Caco-2 (cell line): ENCODE results near the gene HSFX4. TPM values are rescaled to one million over a fixed set of nuclear protein-coding genes. Genes with fewer than 3 reads are reported as not detected.
"Not testable (repeated sequence)": the region's sequence is repeated elsewhere in the genome, so short reads cannot be mapped to it uniquely, and the experiment has no call there.

Source experiments
- BruUV-seq: library from RNA; stranded (reverse); fragments of 400-500 nt; replicated peaks from 2 replicates; lab custom pipeline; 2021; lab: Mats Ljungman, UMichigan
- CTCF ChIA-PET: fragments of 300-600 bp; sonication (Branson Sonifier 250); formaldehyde crosslinking; loops from one replicate; lab custom pipeline; 2022; ENCODE audit warnings: antibody characterized with exemption; lab: Charles Lee
- POLR2A ChIA-PET: fragments of 300-600 bp; sonication (Branson Sonifier 250); formaldehyde crosslinking; loops from one replicate; lab custom pipeline; 2022; ENCODE audit warnings: antibody characterized with exemption; lab: Charles Lee
- DNase-seq, 2 experiments: peaks; one replicate each; pipeline versions ENCODE4 v3.0.0 to v3.0.0-alpha.2; 2020 to 2022
- H3K27me3 ChIP-seq: replicated peaks from 2 replicates; pipeline ENCODE4 v1.6.0; 2011; ENCODE audit warnings: low read length; ENCODE audit not compliant: control insufficient read depth, insufficient read depth
- H3K36me3 ChIP-seq: 2 replicates; pipeline ENCODE4 v1.5.1; 2011; ENCODE audit warnings: low read length; ENCODE audit not compliant: control insufficient read depth, insufficient read depth
- H3K4me1 ChIP-seq: fragments of 250-450 bp; sonication (Bioruptor Pico); 2 replicates; pipeline ENCODE4 v1.5.1; 2020; ENCODE audit warnings: mild to moderate bottlenecking
- H3K4me3 ChIP-seq: 2 replicates; pipeline ENCODE4 v1.5.1; 2011; ENCODE audit warnings: low read depth, mild to moderate bottlenecking, control low read depth, low read length
- H3K9me3 ChIP-seq: fragments of 250-450 bp; sonication (Bioruptor Pico); 2 replicates; pipeline ENCODE4 v1.5.1; 2020; ENCODE audit warnings: mild to moderate bottlenecking, moderate library complexity
- H3K27ac Mint-ChIP-seq: one replicate; pipeline ENCODE4 v1.8.0; 2022; ENCODE audit warnings: mixed read lengths; ENCODE audit not compliant: unreplicated experiment
- H3K27me3 Mint-ChIP-seq: one replicate; pipeline ENCODE4 v1.8.0; 2022; ENCODE audit warnings: mixed read lengths; ENCODE audit not compliant: insufficient read depth, unreplicated experiment
- H3K36me3 Mint-ChIP-seq: one replicate; pipeline ENCODE4 v1.8.0; 2022; ENCODE audit warnings: mild to moderate bottlenecking, mixed read lengths; ENCODE audit not compliant: insufficient read depth, unreplicated experiment
- H3K4me1 Mint-ChIP-seq: one replicate; pipeline ENCODE4 v1.8.0; 2022; ENCODE audit warnings: low read depth, mixed read lengths; ENCODE audit not compliant: unreplicated experiment
- H3K4me3 Mint-ChIP-seq: one replicate; pipeline ENCODE4 v1.8.0; 2022; ENCODE audit warnings: mild to moderate bottlenecking, moderate library complexity, mixed read lengths; ENCODE audit not compliant: unreplicated experiment
- H3K9me3 Mint-ChIP-seq: one replicate; pipeline ENCODE4 v1.8.0; 2022; ENCODE audit warnings: mixed read lengths; ENCODE audit not compliant: unreplicated experiment
- intact Hi-C: fragments of 100-400 bp; cut with micrococcal nuclease; formaldehyde crosslinking; loops from one replicate; pipeline ENCODE4 v1.10.0; 2022; ENCODE audit not compliant: unreplicated experiment
- total RNA-seq: library from RNA; stranded (reverse); gene quantifications from 2 replicates; pipeline ENCODE4 v1.2.3, GENCODE V29; 2022
- TF ChIP-seq, protein P1 (sequence below), 2 experiments: fragments of 200-600 bp in 1 of 2; IDR thresholded peaks; 1 replicate in 1 of 2; 2 replicates in 1 of 2; pipeline versions ENCODE4 v1.5.1 to v1.8.0; 2011 to 2022; ENCODE audit warnings: antibody characterized with exemption in 1 of 2, control low read depth in 1 of 2, inconsistent platforms in 1 of 2, low read depth in 1 of 2, low read length in 1 of 2, mild to moderate bottlenecking in 1 of 2, moderate library complexity in 1 of 2; ENCODE audit not compliant: insufficient read depth in 1 of 2, severe bottlenecking in 1 of 2, unreplicated experiment in 1 of 2

The HSFX4 gene
- total RNA-seq, 1 experiment from 2014 or later = not detected

DNA sequence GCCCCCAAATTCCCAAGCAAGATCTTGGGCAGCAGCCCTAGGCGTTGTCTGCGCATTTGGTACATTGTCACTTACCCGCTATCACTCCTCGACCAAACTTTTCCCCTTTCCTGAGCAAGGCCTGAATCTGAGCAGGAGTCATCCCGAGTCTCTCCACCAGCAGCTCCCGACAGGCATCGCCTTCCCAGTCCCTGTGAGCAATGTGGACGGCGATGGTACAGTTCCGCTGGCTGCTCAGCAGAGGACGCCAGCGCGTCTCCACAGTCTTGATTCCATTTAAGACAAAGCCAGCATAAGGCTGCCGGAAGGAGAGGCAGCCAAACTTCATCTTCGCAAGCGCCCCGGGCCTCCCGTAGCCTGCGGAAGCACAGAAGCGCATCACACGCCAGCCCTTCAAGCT lies 4.2 kb downstream of the HSFX4 start:
- intact Hi-C loops, H3K4me1 ChIP-seq, CTCF ChIA-PET, H3K36me3 Mint-ChIP-seq, POLR2A ChIA-PET, H3K9me3 ChIP-seq, BruUV-seq, DNase-seq, H3K27ac Mint-ChIP-seq, H3K27me3 ChIP-seq, H3K4me3 Mint-ChIP-seq, H3K36me3 ChIP-seq, H3K4me3 ChIP-seq, H3K4me1 Mint-ChIP-seq, H3K9me3 Mint-ChIP-seq, H3K27me3 Mint-ChIP-seq: not testable (repeated sequence)

DNA sequence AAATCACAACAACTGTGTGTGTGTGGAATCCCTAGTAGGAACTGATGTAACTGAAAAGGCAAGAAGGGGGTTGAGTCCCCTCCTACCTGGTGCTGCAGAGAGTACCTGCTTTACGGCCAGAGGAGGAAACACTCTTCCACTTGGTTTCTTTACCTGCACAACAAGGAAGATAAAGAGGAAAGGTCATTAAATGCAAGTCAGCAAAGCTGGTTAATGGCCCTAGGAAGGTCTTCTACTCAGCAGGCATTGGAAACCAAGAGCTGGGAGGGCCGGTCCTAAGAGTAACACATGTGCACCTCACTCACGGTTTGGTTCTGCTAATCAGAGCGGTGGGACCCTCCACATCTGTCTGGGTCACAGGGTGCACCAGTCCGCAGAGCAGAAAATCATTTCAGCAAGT lies 8.0 kb downstream of the HSFX4 start:
- H3K4me1 ChIP-seq, H3K36me3 ChIP-seq, H3K9me3 Mint-ChIP-seq, H3K9me3 ChIP-seq, CTCF ChIA-PET, intact Hi-C loops, H3K27me3 ChIP-seq, DNase-seq, BruUV-seq, H3K27me3 Mint-ChIP-seq, POLR2A ChIA-PET, H3K36me3 Mint-ChIP-seq, H3K4me1 Mint-ChIP-seq: not testable (repeated sequence)
- H3K4me3 Mint-ChIP-seq = peak overlapping the region; percentile 85
- peak overlapping the region; percentile 57 for H3K27ac Mint-ChIP-seq
- H3K4me3 ChIP-seq = peak overlapping the region; percentile 60

DNA sequence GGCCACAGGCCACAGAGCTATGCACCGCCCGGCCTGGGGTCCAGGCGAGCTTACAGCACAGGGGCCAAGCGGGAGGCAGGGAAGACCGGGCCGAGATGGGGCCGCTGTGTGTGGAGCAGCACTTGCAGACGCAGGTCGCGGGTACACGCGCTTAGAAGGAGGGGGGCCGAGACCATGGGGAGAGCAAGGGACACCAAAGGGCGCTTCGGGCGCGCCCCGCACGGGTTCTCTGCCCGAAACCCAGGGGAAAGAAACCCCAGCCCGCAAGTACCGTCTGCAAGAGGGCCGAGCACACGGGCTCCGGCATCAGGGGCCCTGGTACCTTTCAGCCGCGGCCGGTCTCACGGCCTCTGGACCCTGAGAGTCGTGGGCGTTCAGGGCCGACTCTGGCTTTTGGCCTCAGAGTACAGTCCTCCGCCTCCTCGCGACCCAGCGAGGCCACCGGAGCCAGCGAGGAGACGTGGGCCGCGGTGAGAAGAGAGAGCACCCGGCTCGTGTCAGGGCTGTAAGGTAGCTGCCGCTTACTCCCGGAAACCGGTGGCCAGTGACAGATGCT lies 8.6 kb downstream of the HSFX4 start:
- peak; percentile 4 to 36 for DNase-seq
- H3K9me3 ChIP-seq = no peaks in the 10 kb centered on the region
- H3K27me3 Mint-ChIP-seq = no peaks in the 10 kb centered on the region
- H3K4me1 ChIP-seq = no peaks in the 10 kb centered on the region
- H3K4me3 Mint-ChIP-seq = peak overlapping the region; percentile 85
- no peaks in the 10 kb centered on the region for H3K36me3 ChIP-seq
- POLR2A ChIA-PET = interaction anchor here (0.5 to 1.0 kb wide), 2 partner anchors 645 to 755 kb away, joined by 3 read pairs; partner anchors contain the start of gene MTMR1
- BruUV-seq = TSS peak; percentile 70
- peaks cover 7% of the 10 kb centered on the region for H3K36me3 Mint-ChIP-seq
- intact Hi-C loops = no loop called here
- H3K4me3 ChIP-seq = peak overlapping the region; percentile 60
- H3K27ac Mint-ChIP-seq = peak overlapping the region; percentile 98
- CTCF ChIA-PET = interaction anchor here (0.6 to 0.7 kb wide), 3 partner anchors 42 to 756 kb away, joined by 3 to 6 read pairs (median 5); partner anchors contain the start of gene MTMR1
- no peaks in the 10 kb centered on the region for H3K4me1 Mint-ChIP-seq
- TF ChIP-seq, protein P1, sequence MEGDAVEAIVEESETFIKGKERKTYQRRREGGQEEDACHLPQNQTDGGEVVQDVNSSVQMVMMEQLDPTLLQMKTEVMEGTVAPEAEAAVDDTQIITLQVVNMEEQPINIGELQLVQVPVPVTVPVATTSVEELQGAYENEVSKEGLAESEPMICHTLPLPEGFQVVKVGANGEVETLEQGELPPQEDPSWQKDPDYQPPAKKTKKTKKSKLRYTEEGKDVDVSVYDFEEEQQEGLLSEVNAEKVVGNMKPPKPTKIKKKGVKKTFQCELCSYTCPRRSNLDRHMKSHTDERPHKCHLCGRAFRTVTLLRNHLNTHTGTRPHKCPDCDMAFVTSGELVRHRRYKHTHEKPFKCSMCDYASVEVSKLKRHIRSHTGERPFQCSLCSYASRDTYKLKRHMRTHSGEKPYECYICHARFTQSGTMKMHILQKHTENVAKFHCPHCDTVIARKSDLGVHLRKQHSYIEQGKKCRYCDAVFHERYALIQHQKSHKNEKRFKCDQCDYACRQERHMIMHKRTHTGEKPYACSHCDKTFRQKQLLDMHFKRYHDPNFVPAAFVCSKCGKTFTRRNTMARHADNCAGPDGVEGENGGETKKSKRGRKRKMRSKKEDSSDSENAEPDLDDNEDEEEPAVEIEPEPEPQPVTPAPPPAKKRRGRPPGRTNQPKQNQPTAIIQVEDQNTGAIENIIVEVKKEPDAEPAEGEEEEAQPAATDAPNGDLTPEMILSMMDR (IDR thresholded peaks at IDR 0.05; ENCODE audit: insufficient read depth in 1 of 2, low read depth in 1 of 2, low read length in 1 of 2, severe bottlenecking in 1 of 2, unreplicated experiment in 1 of 2) = no peak
- no peaks in the 10 kb centered on the region for H3K9me3 Mint-ChIP-seq
- no peaks in the 10 kb centered on the region for H3K27me3 ChIP-seq

DNA sequence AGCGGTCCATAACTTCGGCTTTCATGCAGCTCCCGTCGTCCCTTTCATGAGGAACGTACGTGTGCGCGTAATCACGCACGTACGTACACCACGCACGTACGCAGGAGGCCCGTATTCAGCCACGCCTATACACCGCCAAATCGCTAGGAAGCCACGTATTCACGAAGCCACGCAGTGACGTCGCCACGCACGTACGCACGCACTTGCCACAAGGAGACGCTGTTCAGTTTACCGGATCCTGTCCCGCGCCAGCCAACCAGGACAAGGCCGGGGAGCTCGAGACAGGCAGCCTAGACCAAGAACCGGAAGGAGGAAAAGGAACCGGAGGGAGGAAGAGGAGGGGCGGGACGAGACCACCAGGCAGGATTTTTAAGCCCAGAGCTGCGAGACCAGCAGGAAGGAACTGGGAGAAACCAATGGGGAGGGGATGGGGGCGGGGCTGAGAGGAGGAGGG lies 9.1 kb downstream of the HSFX4 start, which contains the start of gene EOLA2:
Gene EOLA2 (minus strand): TSS at position 65 of the 454 bp plus-strand sequence. CDS start 4,617 bp downstream, outside the sequence.
- H3K9me3 ChIP-seq = no peaks in the 10 kb centered on the region
- TF ChIP-seq, protein P1 (IDR thresholded peaks at IDR 0.05; ENCODE audit: insufficient read depth in 1 of 2, low read depth in 1 of 2, low read length in 1 of 2, severe bottlenecking in 1 of 2, unreplicated experiment in 1 of 2) = peak; percentile 41 to 66
- ChIA-PET POLR2A (interaction anchor here (0.5 to 1.2 kb wide), 5 partner anchors 397 to 755 kb away, joined by 3 to 11 read pairs (median 4); partner anchors contain the start of genes EOLA1 and MTMR1), CTCF (interaction anchor here (0.6 to 0.8 kb wide), 4 partner anchors 43 to 755 kb away, joined by 3 to 6 read pairs (median 5); partner anchors contain the start of gene MTMR1)
- peaks cover 7% of the 10 kb centered on the region for H3K36me3 Mint-ChIP-seq
- H3K27me3 ChIP-seq = no peaks in the 10 kb centered on the region
- intact Hi-C loops = no loop called here
- H3K4me3 ChIP-seq = peak within 1 kb of the TSS; percentile 60
- no peaks in the 10 kb centered on the region for H3K27me3 Mint-ChIP-seq
- H3K9me3 Mint-ChIP-seq = no peaks in the 10 kb centered on the region
- BruUV-seq = no TSS peak
- no peaks in the 10 kb centered on the region for H3K36me3 ChIP-seq
- H3K4me3 Mint-ChIP-seq = peak within 1 kb of the TSS; percentile 85
- H3K4me1 ChIP-seq = no peaks in the 10 kb centered on the region
- peak; percentile 89 to 94 for DNase-seq
- H3K27ac Mint-ChIP-seq = peak within 1 kb of the TSS; percentile 98
- no peaks in the 10 kb centered on the region for H3K4me1 Mint-ChIP-seq
